GM23338 (cell line): Measurements from ENCODE around the gene KCNK5. TPM values are rescaled to one million over a fixed set of nuclear protein-coding genes. Genes with fewer than 3 reads are reported as not detected.

Experiments
- ATAC-seq: fragments of 200-7000 bp; cut with Tn5 transposase; 3 replicates; pipeline ENCODE4 v1.9.1; 2020
- DNase-seq: peaks from one replicate; pipeline ENCODE4 v3.0.0-alpha.2; 2015; ENCODE audit warnings: low spot score
- H2AFZ ChIP-seq: fragments of 200-600 bp; sonication (generic); 2 replicates; pipeline ENCODE4 v1.8.0; 2016; ENCODE audit warnings: antibody characterized with exemption, mild to moderate bottlenecking, moderate library complexity
- H3F3A ChIP-seq: fragments of 200-600 bp; sonication (generic); replicated peaks from 2 replicates; pipeline ENCODE4 v1.8.0; 2017; ENCODE audit warnings: antibody characterized with exemption, mixed run types, low read depth
- H3K27ac ChIP-seq: fragments of 200-600 bp; sonication (generic); 2 replicates; pipeline ENCODE4 v1.6.1; 2016; ENCODE audit warnings: low read depth
- H3K27me3 ChIP-seq: fragments of 200-600 bp; sonication (generic); 2 replicates; pipeline ENCODE4 v1.8.0; 2016; ENCODE audit warnings: mild to moderate bottlenecking, mixed run types, moderate library complexity; ENCODE audit not compliant: insufficient read depth
- H3K36me3 ChIP-seq: fragments of 200-600 bp; sonication (generic); 2 replicates; pipeline ENCODE4 v1.8.0; 2016; ENCODE audit warnings: mild to moderate bottlenecking; ENCODE audit not compliant: insufficient read depth
- H3K4me1 ChIP-seq: fragments of 200-600 bp; sonication (generic); 2 replicates; pipeline ENCODE4 v1.8.0; 2016; ENCODE audit warnings: mild to moderate bottlenecking, moderate library complexity; ENCODE audit not compliant: insufficient read depth
- H3K4me2 ChIP-seq: fragments of 200-600 bp; sonication (generic); 2 replicates; pipeline ENCODE4 v1.7.1; 2017; ENCODE audit warnings: mixed run types
- H3K4me3 ChIP-seq: fragments of 200-600 bp; sonication (generic); 2 replicates; pipeline ENCODE4 v1.6.1; 2016; ENCODE audit warnings: mixed run types
- H3K79me2 ChIP-seq: fragments of 200-600 bp; sonication (generic); replicated peaks from 2 replicates; pipeline ENCODE4 v1.8.0; 2017; ENCODE audit warnings: mild to moderate bottlenecking; ENCODE audit not compliant: insufficient read depth
- H3K9me2 ChIP-seq: fragments of 200-600 bp; sonication (generic); 2 replicates; pipeline ENCODE4 v1.8.0; 2017; ENCODE audit not compliant: insufficient read depth
- H4K20me1 ChIP-seq: fragments of 200-600 bp; sonication (generic); replicated peaks from 2 replicates; pipeline ENCODE4 v1.8.0; 2017; ENCODE audit warnings: mild to moderate bottlenecking; ENCODE audit not compliant: insufficient read depth
- H3K27ac Mint-ChIP-seq: 2 replicates; pipeline ENCODE4 v1.8.0; 2020; ENCODE audit warnings: inconsistent platforms, mild to moderate bottlenecking, moderate library complexity, mixed read lengths
- H3K27me3 Mint-ChIP-seq: 3 replicates; pipeline ENCODE4 v1.8.0; 2022; ENCODE audit warnings: low read depth, mild to moderate bottlenecking, moderate library complexity, mixed read lengths, inconsistent platforms; ENCODE audit not compliant: insufficient read depth, poor library complexity
- H3K36me3 Mint-ChIP-seq: 3 replicates; pipeline ENCODE4 v1.8.0; 2021; ENCODE audit warnings: low read depth, mild to moderate bottlenecking, inconsistent platforms, moderate library complexity, mixed read lengths
- H3K4me1 Mint-ChIP-seq: 3 replicates; pipeline ENCODE4 v1.8.0; 2020; ENCODE audit warnings: mild to moderate bottlenecking, inconsistent platforms, mixed read lengths
- H3K4me3 Mint-ChIP-seq: 3 replicates; pipeline ENCODE4 v1.8.0; 2021; ENCODE audit warnings: moderate library complexity, mild to moderate bottlenecking, inconsistent platforms, mixed read lengths
- H3K9me3 Mint-ChIP-seq: 3 replicates; pipeline ENCODE4 v1.8.0; 2020; ENCODE audit warnings: moderate library complexity, mild to moderate bottlenecking, inconsistent platforms, mixed read lengths
- CREB1 ChIP-seq: fragments of 250-450 bp; sonication (Bioruptor Pico); IDR thresholded peaks from 2 replicates; pipeline ENCODE4 v1.5.0; 2020; ENCODE audit warnings: low read depth, mild to moderate bottlenecking, moderate library complexity
- EZH2 ChIP-seq: fragments of 200-600 bp; sonication (generic); IDR thresholded peaks from one replicate; pipeline ENCODE4 v1.8.0; 2017; ENCODE audit warnings: antibody characterized with exemption, mild to moderate bottlenecking, low read depth; ENCODE audit not compliant: unreplicated experiment
- EZH2phosphoT487 ChIP-seq: fragments of 200-600 bp; sonication (generic); IDR thresholded peaks from one replicate; pipeline ENCODE4 v1.8.1; 2018; ENCODE audit warnings: antibody characterized with exemption; ENCODE audit not compliant: unreplicated experiment
- JUNB ChIP-seq: IDR thresholded peaks from one replicate; pipeline ENCODE4 v1.6.1; 2016; ENCODE audit warnings: antibody characterized with exemption; ENCODE audit not compliant: unreplicated experiment
- NANOG ChIP-seq: IDR thresholded peaks from 2 replicates; pipeline ENCODE4 v1.6.1; 2016; ENCODE audit warnings: antibody characterized with exemption, borderline replicate concordance
- POLR2AphosphoS5 ChIP-seq: IDR thresholded peaks from 2 replicates; pipeline ENCODE4 v1.6.1; 2016; ENCODE audit warnings: antibody characterized with exemption, low read depth
- STAT1 ChIP-seq: IDR thresholded peaks from one replicate; pipeline ENCODE4 v1.6.1; 2016; ENCODE audit warnings: antibody characterized with exemption; ENCODE audit not compliant: unreplicated experiment
- ZNF114 ChIP-seq: fragments of 250-450 bp; sonication (Bioruptor Pico); IDR thresholded peaks from 2 replicates; pipeline ENCODE4 v1.5.0; 2020; ENCODE audit warnings: mild to moderate bottlenecking, moderate library complexity
- ZNF331 ChIP-seq: fragments of 250-450 bp; sonication (Bioruptor Pico); IDR thresholded peaks from 2 replicates; pipeline ENCODE4 v1.5.0; 2020; ENCODE audit warnings: low read depth, mild to moderate bottlenecking, moderate library complexity
- polyA plus RNA-seq: library from polyadenylated mRNA; unstranded; fragments of >200 nt; fragmentation: Nextera tagmentation; extraction: Ambion mirVana; gene quantifications from 2 replicates; pipeline ENCODE4 v1.2.1, GENCODE V29; 2016
- total RNA-seq: library from RNA; depleted of rRNA; stranded (reverse); fragments of >200 nt; shearing (Covaris generic); gene quantifications from 2 replicates; pipeline ENCODE4 v1.2.3, GENCODE V29; 2014
- TF ChIP-seq, protein P1 (sequence below): IDR thresholded peaks from 2 replicates; pipeline ENCODE4 v1.6.1; 2016; ENCODE audit warnings: antibody characterized with exemption
- TF ChIP-seq, protein P2 (sequence below): IDR thresholded peaks from one replicate; pipeline ENCODE4 v1.6.1; 2018; ENCODE audit warnings: antibody characterized with exemption; ENCODE audit not compliant: unreplicated experiment
- TF ChIP-seq, protein P3 (sequence below), 2 experiments: fragments of 200-600 bp in 1 of 2; sonication (generic) in 1 of 2; conservative IDR thresholded peaks; 2 replicates each; pipeline versions ENCODE4 v1.5.1 to v1.6.1; 2016 to 2017; ENCODE audit warnings: antibody characterized with exemption in 2 of 2, low read depth in 2 of 2, mild to moderate bottlenecking in 2 of 2, moderate library complexity in 1 of 2
- TF ChIP-seq, protein P4 (sequence below): fragments of 250-450 bp; sonication (Bioruptor Pico); IDR thresholded peaks from 2 replicates; pipeline ENCODE4 v1.5.0; 2020; ENCODE audit warnings: mild to moderate bottlenecking, moderate library complexity

KCNK5 gene
- total and polyA plus RNA-seq, 2 experiments from 2014 or later, result 9.5 to 57.4 TPM

DNA sequence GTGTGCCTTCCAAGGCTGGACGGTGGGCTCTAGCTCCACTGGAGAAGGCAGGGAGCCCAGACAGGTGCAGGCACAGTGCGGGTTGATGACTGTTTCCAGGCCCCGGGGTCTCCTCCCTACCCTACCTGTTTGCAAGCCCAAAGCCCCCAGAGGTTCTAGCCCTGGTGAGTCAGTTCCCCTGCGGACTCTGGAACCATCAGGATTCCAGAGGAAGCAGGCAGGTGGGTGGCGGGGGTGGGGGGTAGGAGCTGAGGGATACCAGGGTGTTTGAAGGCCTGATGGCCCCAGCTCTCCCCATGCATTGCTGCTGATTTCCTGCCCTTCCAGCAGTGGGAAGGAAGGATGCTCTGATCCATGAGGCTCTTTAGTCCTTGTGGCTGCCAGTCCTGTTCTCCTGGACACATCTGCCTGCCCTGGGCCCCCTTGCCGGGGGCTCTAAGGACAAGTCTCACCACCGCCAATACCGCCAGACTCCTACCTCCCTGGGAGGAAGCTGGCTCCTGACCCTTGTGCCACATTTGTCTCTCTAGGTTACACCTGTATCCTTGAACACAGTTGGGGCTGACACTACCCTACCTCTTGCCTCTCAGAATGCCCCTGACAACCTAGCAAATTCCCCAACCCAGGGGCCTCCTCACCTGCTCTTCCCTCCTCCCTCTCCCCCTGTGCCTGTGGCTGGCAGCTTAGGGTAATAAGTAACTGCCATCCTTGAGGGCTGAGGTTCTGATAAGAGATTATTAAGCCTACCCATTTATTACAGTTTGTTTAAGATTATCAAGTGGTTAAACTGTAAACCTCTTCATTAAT is 21.7 kb downstream of the KCNK5 start:
- Mint-ChIP-seq H3K4me1 (peaks cover 87% of the 10 kb centered on the region), H3K9me3 (no peaks in the 10 kb centered on the region), H3K36me3 (peaks cover 12% of the 10 kb centered on the region), H3K27ac (peak overlapping the region; percentile 63), H3K27me3 (peaks cover 9% of the 10 kb centered on the region), H3K4me3 (no peak overlapping the region; the same call in 2 of the 3 replicates)
- H3K9me2 ChIP-seq, result no peaks in the 10 kb centered on the region
- H3F3A ChIP-seq, result peaks cover 19% of the 10 kb centered on the region; the same call in 1 of the 2 replicates
- no peak for TF ChIP-seq NANOG
- TF ChIP-seq, protein P1, sequence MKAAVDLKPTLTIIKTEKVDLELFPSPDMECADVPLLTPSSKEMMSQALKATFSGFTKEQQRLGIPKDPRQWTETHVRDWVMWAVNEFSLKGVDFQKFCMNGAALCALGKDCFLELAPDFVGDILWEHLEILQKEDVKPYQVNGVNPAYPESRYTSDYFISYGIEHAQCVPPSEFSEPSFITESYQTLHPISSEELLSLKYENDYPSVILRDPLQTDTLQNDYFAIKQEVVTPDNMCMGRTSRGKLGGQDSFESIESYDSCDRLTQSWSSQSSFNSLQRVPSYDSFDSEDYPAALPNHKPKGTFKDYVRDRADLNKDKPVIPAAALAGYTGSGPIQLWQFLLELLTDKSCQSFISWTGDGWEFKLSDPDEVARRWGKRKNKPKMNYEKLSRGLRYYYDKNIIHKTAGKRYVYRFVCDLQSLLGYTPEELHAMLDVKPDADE, result no peak
- TF ChIP-seq EZH2phosphoT487, result no peak
- no peak for TF ChIP-seq STAT1
- no peak for TF ChIP-seq CREB1
- no peak for TF ChIP-seq ZNF331 (CRISPR knock-in tag)
- TF ChIP-seq, protein P2, sequence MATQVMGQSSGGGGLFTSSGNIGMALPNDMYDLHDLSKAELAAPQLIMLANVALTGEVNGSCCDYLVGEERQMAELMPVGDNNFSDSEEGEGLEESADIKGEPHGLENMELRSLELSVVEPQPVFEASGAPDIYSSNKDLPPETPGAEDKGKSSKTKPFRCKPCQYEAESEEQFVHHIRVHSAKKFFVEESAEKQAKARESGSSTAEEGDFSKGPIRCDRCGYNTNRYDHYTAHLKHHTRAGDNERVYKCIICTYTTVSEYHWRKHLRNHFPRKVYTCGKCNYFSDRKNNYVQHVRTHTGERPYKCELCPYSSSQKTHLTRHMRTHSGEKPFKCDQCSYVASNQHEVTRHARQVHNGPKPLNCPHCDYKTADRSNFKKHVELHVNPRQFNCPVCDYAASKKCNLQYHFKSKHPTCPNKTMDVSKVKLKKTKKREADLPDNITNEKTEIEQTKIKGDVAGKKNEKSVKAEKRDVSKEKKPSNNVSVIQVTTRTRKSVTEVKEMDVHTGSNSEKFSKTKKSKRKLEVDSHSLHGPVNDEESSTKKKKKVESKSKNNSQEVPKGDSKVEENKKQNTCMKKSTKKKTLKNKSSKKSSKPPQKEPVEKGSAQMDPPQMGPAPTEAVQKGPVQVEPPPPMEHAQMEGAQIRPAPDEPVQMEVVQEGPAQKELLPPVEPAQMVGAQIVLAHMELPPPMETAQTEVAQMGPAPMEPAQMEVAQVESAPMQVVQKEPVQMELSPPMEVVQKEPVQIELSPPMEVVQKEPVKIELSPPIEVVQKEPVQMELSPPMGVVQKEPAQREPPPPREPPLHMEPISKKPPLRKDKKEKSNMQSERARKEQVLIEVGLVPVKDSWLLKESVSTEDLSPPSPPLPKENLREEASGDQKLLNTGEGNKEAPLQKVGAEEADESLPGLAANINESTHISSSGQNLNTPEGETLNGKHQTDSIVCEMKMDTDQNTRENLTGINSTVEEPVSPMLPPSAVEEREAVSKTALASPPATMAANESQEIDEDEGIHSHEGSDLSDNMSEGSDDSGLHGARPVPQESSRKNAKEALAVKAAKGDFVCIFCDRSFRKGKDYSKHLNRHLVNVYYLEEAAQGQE, result no peak
- TF ChIP-seq ZNF114 (CRISPR knock-in tag), result no peak
- TF ChIP-seq POLR2AphosphoS5, result no peak
- TF ChIP-seq, protein P3, sequence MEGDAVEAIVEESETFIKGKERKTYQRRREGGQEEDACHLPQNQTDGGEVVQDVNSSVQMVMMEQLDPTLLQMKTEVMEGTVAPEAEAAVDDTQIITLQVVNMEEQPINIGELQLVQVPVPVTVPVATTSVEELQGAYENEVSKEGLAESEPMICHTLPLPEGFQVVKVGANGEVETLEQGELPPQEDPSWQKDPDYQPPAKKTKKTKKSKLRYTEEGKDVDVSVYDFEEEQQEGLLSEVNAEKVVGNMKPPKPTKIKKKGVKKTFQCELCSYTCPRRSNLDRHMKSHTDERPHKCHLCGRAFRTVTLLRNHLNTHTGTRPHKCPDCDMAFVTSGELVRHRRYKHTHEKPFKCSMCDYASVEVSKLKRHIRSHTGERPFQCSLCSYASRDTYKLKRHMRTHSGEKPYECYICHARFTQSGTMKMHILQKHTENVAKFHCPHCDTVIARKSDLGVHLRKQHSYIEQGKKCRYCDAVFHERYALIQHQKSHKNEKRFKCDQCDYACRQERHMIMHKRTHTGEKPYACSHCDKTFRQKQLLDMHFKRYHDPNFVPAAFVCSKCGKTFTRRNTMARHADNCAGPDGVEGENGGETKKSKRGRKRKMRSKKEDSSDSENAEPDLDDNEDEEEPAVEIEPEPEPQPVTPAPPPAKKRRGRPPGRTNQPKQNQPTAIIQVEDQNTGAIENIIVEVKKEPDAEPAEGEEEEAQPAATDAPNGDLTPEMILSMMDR (conservative IDR thresholded peaks at IDR 0.05; ENCODE audit: low read depth in 2 of 2), result no peak
- TF ChIP-seq EZH2, result no peak
- TF ChIP-seq JUNB, result no peak
- TF ChIP-seq, protein P4, sequence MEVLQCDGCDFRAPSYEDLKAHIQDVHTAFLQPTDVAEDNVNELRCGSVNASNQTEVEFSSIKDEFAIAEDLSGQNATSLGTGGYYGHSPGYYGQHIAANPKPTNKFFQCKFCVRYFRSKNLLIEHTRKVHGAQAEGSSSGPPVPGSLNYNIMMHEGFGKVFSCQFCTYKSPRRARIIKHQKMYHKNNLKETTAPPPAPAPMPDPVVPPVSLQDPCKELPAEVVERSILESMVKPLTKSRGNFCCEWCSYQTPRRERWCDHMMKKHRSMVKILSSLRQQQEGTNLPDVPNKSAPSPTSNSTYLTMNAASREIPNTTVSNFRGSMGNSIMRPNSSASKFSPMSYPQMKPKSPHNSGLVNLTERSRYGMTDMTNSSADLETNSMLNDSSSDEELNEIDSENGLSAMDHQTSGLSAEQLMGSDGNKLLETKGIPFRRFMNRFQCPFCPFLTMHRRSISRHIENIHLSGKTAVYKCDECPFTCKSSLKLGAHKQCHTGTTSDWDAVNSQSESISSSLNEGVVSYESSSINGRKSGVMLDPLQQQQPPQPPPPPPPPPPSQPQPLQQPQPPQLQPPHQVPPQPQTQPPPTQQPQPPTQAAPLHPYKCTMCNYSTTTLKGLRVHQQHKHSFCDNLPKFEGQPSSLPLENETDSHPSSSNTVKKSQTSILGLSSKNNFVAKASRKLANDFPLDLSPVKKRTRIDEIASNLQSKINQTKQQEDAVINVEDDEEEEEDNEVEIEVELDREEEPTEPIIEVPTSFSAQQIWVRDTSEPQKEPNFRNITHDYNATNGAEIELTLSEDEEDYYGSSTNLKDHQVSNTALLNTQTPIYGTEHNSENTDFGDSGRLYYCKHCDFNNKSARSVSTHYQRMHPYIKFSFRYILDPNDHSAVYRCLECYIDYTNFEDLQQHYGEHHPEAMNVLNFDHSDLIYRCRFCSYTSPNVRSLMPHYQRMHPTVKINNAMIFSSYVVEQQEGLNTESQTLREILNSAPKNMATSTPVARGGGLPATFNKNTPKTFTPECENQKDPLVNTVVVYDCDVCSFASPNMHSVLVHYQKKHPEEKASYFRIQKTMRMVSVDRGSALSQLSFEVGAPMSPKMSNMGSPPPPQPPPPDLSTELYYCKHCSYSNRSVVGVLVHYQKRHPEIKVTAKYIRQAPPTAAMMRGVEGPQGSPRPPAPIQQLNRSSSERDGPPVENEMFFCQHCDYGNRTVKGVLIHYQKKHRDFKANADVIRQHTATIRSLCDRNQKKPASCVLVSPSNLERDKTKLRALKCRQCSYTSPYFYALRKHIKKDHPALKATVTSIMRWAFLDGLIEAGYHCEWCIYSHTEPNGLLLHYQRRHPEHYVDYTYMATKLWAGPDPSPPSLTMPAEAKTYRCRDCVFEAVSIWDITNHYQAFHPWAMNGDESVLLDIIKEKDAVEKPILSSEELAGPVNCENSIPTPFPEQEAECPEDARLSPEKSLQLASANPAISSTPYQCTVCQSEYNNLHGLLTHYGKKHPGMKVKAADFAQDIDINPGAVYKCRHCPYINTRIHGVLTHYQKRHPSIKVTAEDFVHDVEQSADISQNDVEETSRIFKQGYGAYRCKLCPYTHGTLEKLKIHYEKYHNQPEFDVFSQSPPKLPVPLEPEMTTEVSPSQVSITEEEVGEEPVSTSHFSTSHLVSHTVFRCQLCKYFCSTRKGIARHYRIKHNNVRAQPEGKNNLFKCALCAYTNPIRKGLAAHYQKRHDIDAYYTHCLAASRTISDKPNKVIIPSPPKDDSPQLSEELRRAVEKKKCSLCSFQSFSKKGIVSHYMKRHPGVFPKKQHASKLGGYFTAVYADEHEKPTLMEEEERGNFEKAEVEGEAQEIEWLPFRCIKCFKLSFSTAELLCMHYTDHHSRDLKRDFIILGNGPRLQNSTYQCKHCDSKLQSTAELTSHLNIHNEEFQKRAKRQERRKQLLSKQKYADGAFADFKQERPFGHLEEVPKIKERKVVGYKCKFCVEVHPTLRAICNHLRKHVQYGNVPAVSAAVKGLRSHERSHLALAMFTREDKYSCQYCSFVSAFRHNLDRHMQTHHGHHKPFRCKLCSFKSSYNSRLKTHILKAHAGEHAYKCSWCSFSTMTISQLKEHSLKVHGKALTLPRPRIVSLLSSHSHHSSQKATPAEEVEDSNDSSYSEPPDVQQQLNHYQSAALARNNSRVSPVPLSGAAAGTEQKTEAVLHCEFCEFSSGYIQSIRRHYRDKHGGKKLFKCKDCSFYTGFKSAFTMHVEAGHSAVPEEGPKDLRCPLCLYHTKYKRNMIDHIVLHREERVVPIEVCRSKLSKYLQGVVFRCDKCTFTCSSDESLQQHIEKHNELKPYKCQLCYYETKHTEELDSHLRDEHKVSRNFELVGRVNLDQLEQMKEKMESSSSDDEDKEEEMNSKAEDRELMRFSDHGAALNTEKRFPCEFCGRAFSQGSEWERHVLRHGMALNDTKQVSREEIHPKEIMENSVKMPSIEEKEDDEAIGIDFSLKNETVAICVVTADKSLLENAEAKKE (CRISPR knock-in tag), result no peak
- H3K4me2 ChIP-seq, result no peak overlapping the region; the same call in 1 of the 2 replicates
- peaks cover 99% of the 10 kb centered on the region for H3K79me2 ChIP-seq
- H3K4me3 ChIP-seq, result no peak overlapping the region
- peaks cover 81% of the 10 kb centered on the region for H3K4me1 ChIP-seq
- no peaks in the 10 kb centered on the region for H3K36me3 ChIP-seq
- DNase-seq (no peak), ATAC-seq (no peak)
- H3K27me3 ChIP-seq, result no peaks in the 10 kb centered on the region
- no peak overlapping the region for H3K27ac ChIP-seq
- no peak overlapping the region for H2AFZ ChIP-seq
- peaks cover 34% of the 10 kb centered on the region for H4K20me1 ChIP-seq
